Hematopoietic multipotent progenitor cell (in vitro differentiated cells): ENCODE measurements around the gene PTPRD. TPM values are rescaled to one million over a fixed set of nuclear protein-coding genes. Genes with fewer than 3 reads are reported as not detected.

Experiments
- DNase-seq, 3 donors: peaks; one replicate each; pipeline ENCODE4 v3.0.0-alpha.2; 2011 to 2015; ENCODE audit warnings: low read depth in 2 of 3, low spot score in 2 of 3
- total RNA-seq: library from RNA; depleted of rRNA; stranded (reverse); fragments of >200 nt; gene quantifications from one replicate; pipeline ENCODE4 v1.2.3, GENCODE V29; 2012

The PTPRD gene
- total RNA-seq, 1 donor = 16.2 TPM

DNA sequence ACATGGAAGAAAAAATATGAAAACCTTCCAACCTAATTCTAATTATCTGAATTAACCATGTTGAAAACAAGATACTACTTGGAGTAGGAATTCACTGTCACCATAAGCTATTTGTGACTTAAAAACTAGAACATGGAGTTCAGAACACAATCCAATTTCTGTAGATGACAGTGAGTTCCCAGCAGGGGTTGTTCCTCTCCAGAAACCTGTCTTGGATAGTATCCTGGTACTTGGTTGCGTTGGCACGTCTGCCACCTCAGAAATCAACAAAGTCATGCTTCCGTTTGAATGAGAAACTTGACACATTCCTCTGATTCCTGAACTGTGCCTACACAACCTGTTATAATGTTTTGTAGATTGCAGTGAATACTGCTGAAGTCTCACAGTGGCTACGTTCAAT lies 2023.3 kb downstream of the PTPRD start:
- DNase-seq = no peak

DNA sequence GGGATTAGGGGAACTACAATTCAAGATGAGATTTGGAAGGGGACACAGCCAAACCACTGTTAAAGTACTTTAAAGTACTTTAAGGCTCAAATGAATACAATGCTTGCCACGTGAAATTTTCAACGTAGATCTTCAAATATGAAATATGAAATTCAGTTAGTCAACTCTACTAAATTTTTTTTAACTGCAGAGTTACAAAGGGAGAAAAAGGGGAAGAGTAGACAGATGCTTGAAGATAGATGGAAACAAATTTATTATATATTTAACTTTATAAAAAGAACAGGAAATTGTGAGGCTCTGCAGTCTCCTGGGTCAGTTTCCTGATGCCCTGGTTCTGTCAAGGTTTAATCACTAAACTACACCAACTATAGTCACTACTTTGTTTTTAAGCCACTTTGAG lies 2027.8 kb downstream of the PTPRD start:
- DNase-seq = peak in 2 of 3 donors; percentile 7 to 72

GRCh38 chr9:8579661-8580060 lies 2033.1 kb downstream of the PTPRD start:
- no peak for DNase-seq

DNA sequence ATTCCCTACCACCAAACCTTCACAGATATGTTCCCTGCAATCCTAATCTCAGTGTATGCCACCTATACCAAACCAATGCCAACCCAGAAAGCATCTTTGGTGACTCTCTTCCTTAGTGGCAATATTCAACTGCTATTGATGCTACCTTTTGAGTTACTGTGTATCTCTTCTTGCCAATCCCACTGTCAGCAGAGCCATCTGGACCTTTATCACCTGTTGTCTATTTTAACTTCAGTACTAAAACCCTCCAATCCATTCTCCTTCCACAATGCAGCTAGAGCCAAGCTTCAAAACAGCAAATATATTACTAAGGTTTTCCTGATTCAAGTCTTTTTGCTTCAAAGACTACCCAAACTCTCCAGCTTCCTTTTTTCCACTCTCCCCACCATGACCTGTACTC lies 2036.1 kb downstream of the PTPRD start:
- DNase-seq = no peak

GRCh38 chr9:8574846-8575245 lies 2038.0 kb downstream of the PTPRD start:
- no peak for DNase-seq

DNA sequence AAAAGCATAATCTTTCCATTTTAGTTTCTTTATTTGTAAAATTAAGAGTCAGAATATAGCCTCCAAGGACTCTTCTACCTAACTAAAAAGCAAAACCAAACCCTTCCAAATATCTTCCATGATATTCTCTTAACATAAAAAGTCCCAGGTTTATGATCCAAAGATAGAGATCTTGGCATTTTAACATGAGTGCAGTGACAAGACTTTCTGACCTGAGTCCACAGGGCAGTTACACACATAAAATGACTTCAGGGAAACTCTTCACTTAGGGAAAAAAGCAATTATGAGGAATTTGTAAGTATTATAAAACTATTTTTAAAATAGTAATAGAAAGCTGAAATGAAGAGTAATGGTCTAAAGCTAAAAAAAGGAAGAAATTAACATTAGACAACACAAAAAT lies 2040.6 kb downstream of the PTPRD start:
- no peak for DNase-seq

DNA sequence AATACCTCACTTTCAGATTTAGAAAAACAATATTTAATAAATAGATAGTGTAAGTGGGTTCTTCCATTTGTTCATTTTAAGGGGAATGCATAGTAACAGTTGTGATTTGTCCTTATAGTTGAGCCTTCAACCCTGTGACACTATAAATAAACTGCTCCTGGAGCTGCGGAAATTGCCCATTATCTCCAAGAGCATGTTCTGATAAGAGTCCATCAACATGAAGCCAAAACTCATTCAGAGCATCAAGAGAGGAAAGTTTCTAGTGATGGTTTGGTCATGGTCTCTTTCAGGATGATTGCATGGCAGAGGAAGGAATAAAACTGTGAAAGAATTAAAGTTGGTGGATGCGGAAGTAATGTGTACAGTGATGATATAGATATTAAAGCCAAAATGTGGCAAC lies 2041.2 kb downstream of the PTPRD start:
- DNase-seq = no peak

- no peak for DNase-seq
These were observed 2042.0 kb downstream of the PTPRD start for GRCh38 chr9:8570776-8571175.

GRCh38 chr9:8569823-8570222 lies 2043.0 kb downstream of the PTPRD start:
- peak in 1 of 3 donors; percentile 27 for DNase-seq

DNA sequence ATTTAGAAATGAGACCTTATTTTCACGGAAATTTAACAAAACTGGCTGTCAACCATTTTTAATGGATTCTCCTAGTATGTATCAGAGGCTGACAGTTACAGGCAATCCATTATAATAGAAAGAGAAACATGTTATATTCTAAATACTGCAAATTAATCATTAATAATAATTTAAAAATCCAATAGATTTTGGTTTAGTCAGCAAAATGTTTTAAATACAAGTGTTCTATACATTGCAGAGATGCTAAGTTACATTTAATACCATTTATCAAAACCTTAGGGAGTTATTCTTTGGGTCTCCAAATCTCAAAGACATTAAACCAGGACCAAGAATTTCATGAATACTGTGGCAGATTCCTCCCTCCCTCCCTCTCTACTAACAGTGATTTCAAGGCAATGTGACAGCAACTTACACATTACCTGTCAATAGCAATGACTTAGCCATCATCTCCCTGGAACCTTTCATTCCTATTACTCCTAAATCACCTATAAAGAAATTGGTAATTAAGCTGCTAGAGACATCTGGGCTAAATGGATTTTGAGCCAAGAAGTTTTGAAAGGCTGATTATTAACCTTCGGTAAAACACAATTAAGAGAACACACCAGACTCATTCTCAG lies 2044.7 kb downstream of the PTPRD start:
- DNase-seq = no peak

DNA sequence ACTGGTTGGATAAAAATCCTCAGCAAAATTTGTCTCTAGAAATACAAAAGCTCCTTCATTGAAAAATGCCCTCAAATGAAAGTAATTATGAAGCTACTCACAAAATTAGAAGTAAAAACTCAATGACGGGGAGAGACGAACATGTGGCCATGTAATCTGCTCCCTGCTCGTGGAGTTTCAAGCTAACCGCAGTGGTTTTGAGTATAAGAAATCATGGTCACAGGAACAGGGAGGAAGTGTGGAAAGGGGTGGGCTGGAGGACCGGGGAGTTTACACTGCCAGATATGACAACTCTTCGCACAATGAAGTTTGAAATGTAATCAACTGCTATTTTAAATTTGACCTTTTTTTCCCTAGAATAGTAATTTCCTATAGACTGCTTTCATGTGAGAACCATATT lies 2047.8 kb downstream of the PTPRD start:
- peak in 2 of 3 donors; percentile 73 to 90 for DNase-seq

GRCh38 chr9:8560560-8561525 lies 2052.0 kb downstream of the PTPRD start:
- no peak for DNase-seq

GRCh38 chr9:8558176-8558575 lies 2054.6 kb downstream of the PTPRD start:
- DNase-seq = no peak

- DNase-seq = no peak
These were observed 2056.9 kb downstream of the PTPRD start for GRCh38 chr9:8555762-8556500.

- no peak for DNase-seq
These were observed 2059.4 kb downstream of the PTPRD start for GRCh38 chr9:8553444-8553843.

DNA sequence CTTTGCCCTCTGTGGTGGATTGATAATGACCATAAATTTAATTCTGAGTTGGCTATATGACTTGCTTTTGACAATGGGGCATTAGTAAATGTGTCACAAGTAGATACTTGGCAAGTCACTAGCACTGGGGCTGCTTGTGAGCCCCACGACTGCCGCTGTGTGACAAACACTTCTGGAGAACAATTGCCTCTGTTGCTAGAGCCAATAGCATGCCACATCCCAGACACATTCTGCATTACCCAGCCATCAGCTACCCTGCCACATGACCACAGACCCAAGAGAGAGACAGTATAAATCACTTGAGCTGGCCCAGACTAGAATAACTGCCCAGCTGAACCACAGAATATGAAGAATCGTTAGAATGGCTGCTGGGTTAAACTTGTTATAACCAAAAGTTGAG lies 2060.1 kb downstream of the PTPRD start:
- DNase-seq = no peak

DNA sequence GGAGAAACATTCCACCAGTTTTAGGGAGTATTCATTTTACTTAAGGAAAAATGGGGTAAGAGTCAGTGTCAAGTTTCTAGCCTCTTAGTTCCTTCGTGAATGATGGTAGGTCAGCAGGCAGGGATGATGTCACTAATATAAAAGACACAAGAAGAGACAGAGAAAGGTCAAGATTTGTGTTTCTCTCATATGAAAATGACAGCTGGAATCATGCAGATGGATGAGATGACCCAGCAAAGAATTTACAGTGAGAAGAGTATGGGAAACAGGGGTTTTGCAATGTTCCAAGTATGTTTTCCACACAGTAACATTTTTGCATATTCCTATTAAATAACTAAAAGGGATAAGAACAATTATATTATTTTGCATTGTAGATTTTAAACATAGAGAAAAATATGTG lies 2063.6 kb downstream of the PTPRD start:
- no peak for DNase-seq

- DNase-seq = no peak
These were observed 2069.6 kb downstream of the PTPRD start for GRCh38 chr9:8543219-8543618.

DNA sequence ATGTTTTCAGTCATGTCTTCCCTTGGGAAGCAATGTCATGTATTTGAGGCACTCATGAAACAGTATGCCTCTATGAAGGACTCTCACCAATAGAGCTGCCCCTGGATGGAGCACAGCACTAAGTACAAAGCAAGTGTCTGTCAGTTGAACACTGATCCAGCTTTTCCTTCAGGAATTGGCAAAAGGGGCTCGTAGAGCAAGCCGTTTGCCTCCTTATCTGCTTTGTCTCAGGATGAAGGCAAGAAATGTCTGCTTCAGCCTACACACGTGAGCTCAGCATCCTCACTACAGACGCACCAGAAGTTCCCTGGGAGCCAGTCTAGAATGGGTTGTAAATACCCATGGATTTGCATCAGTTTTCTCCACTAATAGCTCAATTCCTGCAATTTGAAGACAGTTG lies 2070.3 kb downstream of the PTPRD start:
- DNase-seq = no peak

DNA sequence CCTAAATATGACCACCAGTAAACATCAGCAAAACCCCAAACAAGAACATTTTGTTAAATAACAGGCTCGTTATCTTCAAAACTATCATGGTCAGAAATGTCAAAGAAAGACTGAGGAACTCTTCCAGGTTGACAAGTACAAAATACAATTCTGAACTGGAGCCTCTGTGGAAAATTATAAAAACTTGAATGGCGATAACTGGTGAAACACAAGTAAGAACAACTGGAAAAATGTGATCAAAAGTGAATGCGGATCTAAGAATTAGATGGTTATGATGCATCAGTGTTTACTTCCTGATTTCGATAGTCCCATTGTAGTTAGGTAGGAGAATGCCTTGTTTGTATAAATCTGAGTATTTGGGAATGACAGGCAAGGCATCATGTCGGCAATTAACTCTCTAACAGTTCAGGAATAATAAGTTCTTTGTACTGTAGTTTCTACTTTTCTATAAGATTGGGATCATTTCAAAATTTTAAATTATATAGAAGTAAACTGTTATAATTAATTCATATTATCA lies 2073.1 kb downstream of the PTPRD start:
- DNase-seq = no peak

GRCh38 chr9:8536845-8537244 lies 2076.0 kb downstream of the PTPRD start:
- no peak for DNase-seq
